Measurements from ENCODE around the gene PTPRH.
"Not testable (repeated sequence)": the region's sequence is repeated elsewhere in the genome, so short reads cannot be mapped to it uniquely, and the experiment has no call there.

PTPRH gene

DNA sequence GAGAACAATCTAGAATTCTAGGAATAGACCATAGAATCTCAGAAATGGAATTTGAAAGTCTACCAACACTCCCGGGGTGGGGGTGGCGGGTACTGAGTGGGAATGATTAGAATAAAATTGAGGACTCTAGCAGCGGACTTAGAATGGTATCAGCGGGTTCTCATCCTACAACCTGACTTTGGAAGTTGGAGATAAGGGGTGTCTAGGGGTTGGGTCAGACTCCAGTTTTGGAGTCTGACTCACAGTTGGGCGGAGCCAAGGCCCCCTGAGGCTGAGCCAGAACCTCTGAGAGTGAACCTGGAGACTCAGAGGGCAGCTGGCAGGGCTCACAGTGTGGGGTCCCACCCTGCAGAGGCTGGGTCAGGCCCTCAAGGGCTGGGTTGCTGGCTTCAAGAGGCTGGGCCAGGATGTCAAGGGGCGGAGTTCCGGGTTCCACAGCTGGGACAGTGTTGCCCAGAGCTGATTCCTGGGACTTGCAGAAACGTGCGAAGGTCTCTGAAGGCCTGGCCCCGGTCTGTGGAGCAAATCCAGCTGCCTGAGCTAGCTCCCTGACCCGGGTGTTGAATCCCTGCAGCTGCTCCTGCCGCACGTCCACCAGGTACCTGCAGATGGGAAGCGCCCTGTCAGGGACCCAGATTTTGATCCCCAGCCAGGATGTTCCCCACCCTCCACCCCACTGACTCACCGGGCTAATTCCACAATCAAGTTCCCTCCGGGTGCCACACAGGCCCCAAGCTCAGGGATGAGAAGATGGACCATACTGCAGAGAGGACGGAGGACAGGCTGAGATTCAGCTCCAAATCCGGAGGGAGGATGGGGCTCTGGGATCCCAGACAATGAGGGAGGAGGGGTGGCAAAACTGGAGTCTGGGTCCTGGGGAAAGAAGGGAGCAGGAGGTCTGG is 50.2 kb downstream of the PTPRH start:
- no peak for DNase-seq (ENCODE audit: low read depth in 2 of 2)

- DNase-seq (ENCODE audit: low read depth in 2 of 2) = no peak
Measured at GRCh38 chr19:55158423-55158822, 50.9 kb downstream of the PTPRH start.

DNA sequence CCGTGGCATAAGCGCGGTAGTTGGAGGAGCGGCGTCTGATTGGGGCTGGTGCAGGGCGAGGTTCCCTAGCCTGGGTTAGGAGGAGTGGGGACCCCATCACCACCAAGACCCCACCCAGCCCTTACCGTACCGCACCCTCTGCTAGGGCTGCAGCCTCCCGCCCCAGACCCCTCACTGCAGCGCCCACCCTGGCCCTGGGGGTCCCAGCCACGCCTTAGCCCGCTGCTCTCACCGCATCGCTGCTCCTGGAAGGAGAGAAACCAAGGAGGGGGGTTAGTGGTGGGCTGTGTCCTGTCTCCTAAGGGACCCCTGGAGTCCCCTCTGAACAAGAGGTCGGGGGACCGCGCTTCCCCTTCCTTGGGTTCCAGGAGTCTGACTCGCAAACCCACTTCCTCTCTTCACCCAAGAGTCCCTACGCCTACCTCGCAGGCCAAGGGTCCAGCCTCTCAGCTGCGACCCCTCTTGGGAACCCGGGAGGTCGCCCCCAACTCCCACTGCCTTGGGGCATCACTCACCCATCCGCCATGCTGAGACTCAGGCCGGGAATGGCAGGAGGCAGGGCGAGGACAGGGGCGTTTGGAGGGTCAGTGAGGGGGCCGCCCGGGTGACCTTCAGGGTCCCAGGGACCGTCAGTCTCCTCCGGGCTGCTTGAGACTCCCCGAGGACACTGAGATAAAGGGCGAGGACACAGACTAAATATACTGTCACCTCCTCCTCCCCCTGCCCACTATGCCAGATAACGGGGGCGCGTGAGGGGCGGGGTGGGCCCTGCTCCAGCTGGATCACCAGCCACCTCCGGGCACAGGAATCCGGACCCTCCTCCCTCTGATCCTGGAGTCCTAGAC is 52.0 kb downstream of the PTPRH start, which contains the start of gene TNNI3:
TSS of gene TNNI3 (minus strand) at position 669 of the 845 bp plus-strand sequence. CDS start at position 526, 143 bp downstream.
- DNase-seq (ENCODE audit: low read depth in 2 of 2) = no peak

GRCh38 chr19:55156202-55157063 is 52.9 kb downstream of the PTPRH start:
- no peak for DNase-seq (ENCODE audit: low read depth in 2 of 2)

DNA sequence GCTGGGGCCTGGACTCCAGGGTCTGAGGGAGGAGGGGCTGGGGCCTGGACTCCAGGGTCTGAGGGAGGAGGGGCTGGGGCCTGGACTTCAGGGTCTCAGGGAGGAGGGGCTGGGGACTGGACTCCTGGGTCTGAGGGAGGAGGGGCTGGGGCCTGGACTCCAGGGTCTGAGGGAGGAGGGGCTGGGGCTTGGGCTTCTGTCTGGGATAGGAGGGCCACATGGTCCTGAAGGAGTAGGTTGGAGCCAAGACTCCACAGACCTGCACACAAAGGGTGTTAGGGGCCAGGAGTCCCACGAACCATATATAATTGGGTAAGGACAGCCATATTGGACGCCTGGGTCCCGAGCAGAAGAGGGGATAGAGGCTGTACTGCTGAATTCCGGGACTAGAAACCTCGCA is 53.5 kb downstream of the PTPRH start:
- not testable (repeated sequence) for DNase-seq (ENCODE audit: low read depth in 2 of 2)

DNA sequence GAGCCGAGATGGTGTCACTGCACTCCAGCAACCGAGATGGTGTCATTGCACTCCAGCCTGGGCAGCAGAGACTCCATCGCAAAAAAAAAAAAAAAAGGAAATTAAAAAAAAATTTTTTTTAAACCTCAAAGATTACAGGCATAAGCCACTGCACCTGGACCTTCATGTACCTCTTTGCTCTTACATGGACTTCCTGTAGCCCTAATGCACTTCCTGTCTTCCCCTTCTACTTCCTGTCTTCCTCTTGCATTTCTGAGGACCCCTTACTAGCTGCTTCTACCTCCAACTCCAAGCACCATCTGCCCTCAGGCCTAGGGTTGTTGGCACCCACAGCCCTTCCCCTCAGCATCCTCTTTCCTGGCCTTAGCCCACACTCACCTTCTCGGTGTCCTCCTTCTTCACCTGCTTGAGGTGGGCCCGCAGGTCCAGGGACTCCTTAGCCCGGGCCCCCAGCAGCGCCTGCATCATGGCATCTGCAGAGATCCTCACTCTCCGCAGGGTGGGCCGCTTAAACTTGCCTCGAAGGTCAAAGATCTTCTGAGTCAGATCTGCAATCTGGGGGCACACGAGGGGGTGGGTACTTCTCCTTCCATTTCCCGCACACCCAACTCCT is 55.5 kb downstream of the PTPRH start:
- no peak for DNase-seq (ENCODE audit: low read depth in 2 of 2)

- DNase-seq (ENCODE audit: low read depth in 2 of 2) = no peak
Measured at GRCh38 chr19:55152017-55152416, 57.3 kb downstream of the PTPRH start.

DNA sequence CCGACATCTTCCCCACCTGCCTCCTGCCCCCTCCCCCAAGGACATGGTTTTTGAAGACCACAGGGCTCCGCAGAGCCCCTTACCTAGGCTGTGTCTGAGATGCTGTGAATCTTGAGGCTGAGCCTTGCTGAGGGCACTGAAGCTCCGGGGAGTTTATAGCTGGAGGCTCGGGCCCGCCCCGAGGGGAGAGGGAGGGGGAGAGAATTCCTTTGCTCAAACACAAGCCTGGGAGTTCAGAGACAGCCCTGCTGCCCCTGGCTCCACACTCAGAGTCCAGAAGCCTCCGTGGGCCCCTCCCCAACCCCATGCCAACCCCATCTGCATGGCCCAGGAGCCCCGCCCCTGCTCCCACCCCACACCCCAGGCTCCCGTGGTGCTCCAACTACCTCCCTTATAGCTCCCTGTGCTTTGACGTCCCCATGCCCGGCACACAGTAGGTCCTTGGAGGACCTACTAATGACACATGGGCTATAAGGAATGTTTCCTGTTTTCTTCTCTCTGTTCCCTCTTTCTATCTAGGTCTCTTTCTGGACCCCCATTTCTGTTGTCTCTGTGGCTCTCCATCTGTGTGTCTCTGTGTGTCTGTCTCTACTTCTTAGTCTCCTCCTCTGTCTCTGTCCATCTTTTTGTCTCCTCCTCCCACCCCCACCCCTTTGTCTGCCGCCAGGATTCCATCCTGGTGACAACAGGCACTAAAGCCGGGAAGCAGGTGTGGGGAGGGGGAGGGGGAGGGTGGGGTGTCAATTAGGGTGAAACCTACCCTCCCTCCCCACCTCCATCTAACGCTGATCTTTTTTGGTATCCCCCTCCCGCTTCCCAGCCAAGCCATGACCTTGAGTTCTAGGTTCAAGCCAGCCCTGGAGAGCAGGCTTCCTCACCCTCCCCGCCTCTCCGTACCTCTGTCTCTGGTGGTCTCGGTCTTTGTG is 60.0 kb downstream of the PTPRH start, which contains the start of gene TNNT1:
TSS of gene TNNT1 (minus strand) at position 129 of the 926 bp plus-strand sequence. CDS start 2,049 bp downstream, outside the sequence.
- DNase-seq (ENCODE audit: low read depth in 2 of 2) = no peak

DNA sequence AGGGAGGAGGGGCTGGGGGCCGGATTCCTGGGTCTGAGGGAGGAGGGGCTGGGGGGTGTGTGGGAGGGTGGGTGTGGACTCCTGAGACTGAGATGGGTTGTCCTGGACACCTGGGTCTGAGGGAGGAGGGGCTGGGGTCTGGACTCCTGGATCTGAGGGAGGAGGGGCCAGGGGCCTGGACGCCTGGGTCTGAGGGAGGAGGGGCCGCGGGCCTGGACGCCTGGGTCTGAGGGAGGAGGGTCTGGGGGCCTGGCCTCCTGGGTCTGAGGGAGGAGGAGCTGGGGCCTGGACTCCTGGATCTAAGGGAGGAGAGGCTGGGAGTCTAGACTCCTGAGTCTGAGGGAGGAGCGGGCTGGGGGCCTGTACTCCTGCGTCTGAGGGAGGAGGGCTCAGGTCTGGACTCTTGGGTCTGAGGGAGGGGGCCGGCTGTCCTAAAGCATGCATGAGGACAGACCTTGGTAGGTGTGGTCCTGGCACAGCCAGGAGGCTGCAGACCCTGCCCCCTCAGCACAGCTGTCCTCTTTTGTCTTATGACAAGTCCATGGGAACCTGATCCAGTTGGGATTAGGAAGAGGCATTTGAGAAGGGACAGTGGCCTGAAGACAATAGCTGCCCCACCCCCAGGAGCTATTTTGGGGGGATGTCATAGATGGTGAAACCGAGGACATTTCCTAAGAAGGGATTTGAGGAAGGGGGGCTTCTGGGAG is 61.6 kb downstream of the PTPRH start:
- no peak for DNase-seq (ENCODE audit: low read depth in 2 of 2)

DNA sequence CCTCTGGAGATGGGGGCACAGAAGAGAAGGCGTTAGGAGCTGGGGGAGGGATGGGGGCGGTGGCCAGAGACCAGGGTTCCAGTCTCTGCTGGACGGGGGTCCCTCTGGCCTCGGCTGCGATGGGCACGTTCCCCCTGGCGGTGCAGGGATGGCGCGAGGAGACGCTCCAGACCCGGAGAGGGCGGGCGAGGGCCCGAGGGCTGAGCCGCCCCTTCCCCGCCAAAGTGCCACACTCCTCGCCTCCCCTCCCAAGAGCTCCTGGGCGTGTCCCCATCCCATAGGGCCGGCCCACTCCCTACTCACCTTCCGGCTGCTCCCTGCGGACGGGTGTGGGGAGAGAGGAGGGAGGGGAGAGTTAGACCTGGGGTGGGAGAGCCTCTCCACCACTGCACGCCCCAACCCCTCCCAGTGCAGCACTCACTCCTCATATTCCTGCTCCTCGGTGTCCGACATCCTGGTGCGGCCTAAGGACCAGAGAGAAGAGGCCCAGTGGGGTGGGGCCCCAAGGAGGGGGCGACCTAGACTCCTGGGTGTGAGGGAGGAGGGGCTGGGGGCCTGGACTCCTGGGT is 62.5 kb downstream of the PTPRH start:
- DNase-seq (ENCODE audit: low read depth in 2 of 2) = no peak

- no peak for DNase-seq (ENCODE audit: low read depth in 2 of 2)
Measured at GRCh38 chr19:55146078-55146704, 63.1 kb downstream of the PTPRH start.

- DNase-seq (ENCODE audit: low read depth in 2 of 2) = no peak
Measured at GRCh38 chr19:55145232-55145631, 64.1 kb downstream of the PTPRH start.

- DNase-seq (ENCODE audit: low read depth in 2 of 2) = no peak
Measured at GRCh38 chr19:55141696-55142095, 67.6 kb downstream of the PTPRH start.

GRCh38 chr19:55137915-55138314 is 71.4 kb downstream of the PTPRH start:
- no peak for DNase-seq (ENCODE audit: low read depth in 2 of 2)

DNA sequence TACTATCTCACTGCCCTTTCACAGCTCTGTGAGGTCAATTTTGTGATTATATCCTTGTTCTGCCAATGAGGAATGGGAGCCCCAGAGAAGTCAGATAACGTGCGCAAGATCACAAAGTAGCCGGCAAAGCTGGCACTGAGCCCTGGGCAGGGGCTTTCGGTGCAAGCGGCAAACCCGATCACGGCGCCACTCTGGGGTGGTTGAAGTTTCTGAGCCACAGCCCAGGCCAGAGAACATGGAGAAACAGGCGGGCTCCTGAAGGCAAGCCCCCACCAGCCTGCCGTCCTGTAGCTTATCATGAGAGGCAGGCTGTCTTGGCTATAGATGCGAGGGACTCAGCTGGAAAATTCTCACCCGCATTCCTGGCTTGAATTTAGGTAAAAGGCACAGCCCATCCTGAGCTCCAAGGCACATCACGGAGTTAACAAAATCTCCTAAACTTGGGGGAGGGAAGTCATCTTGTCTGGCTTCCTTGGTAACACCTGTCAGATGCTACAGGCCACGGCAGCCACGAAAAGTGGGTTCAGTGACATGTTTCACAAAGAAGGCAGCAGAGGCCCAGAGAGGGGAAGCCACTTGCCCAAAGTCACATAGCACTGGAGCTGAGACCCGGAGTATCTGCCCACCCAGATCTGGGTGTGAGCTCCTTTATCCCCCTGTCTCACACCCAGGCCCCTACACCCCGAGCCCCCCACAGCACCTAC is 72.8 kb downstream of the PTPRH start:
- no peak for DNase-seq (ENCODE audit: low read depth in 2 of 2)

GRCh38 chr19:55134736-55135135 is 74.6 kb downstream of the PTPRH start:
- DNase-seq (ENCODE audit: low read depth in 2 of 2) = no peak

GRCh38 chr19:55133639-55134444 is 75.5 kb downstream of the PTPRH start:
- no peak for DNase-seq (ENCODE audit: low read depth in 2 of 2)
